Ovary (tissue), 9 donors: Measurements from ENCODE around the gene EXD3. TPM values are rescaled to one million over a fixed set of nuclear protein-coding genes. Genes with fewer than 3 reads are reported as not detected.
"Not testable (repeated sequence)": the region's sequence is repeated elsewhere in the genome, so short reads cannot be mapped to it uniquely, and the experiment has no call there.

ENCODE experiments used
- DNase-seq, 5 donors: peaks; one replicate each; pipeline ENCODE4 v3.0.0-alpha.2; 2019 to 2020
- H3K27ac ChIP-seq, 2 donors: fragments of 200-600 bp; one replicate each; pipeline versions ENCODE4 v1.5.1 to v1.8.0; 2019 to 2022
- H3K27me3 ChIP-seq: fragments of 200-600 bp; one replicate; pipeline ENCODE4 v1.8.0; 2022
- H3K36me3 ChIP-seq: fragments of 200-600 bp; sonication (generic); one replicate; pipeline ENCODE4 v1.5.1; 2019
- H3K4me1 ChIP-seq: one replicate; pipeline ENCODE4 v1.8.1; 2013; ENCODE audit warnings: mild to moderate bottlenecking, moderate library complexity; ENCODE audit not compliant: insufficient read depth
- H3K4me3 ChIP-seq: fragments of 200-600 bp; sonication (generic); one replicate; pipeline ENCODE4 v1.5.1; 2017
- H3K9me3 ChIP-seq, 2 donors: fragments of 200-600 bp in 1 of 2; sonication (generic) in 1 of 2; one replicate each; pipeline versions ENCODE4 v1.5.1 to v1.8.1; 2013 to 2019; ENCODE audit warnings: mild to moderate bottlenecking in 1 of 2, moderate library complexity in 1 of 2
- CTCF ChIP-seq, 3 donors: fragments of 450-650 bp in 2 of 3; fragments of 200-600 bp in 1 of 3; IDR thresholded peaks; one replicate each; pipeline versions ENCODE4 v1.5.1 to v1.8.0; 2016 to 2022; ENCODE audit warnings: antibody characterized with exemption in 3 of 3, mild to moderate bottlenecking in 1 of 3
- EP300 ChIP-seq: sonication (generic); formaldehyde crosslinking; IDR thresholded peaks from one replicate; pipeline ENCODE4 v1.6.1; 2017; ENCODE audit warnings: antibody characterized with exemption
- POLR2A ChIP-seq: fragments of 450-650 bp; IDR thresholded peaks from one replicate; pipeline ENCODE4 v1.6.1; 2017; ENCODE audit warnings: antibody characterized with exemption, mild to moderate bottlenecking, moderate library complexity
- WGBS, 3 donors: extraction: QIAGEN DNeasy Blood & Tissue Kit in 1 of 3; methylation state at CpG; one replicate each; pipeline versions ENCODE4 v1.1.5 to v1.1.7; 2013 to 2017; 5-methylcytosine and 5-hydroxymethylcytosine counted together
- intact Hi-C, 4 donors: fragments of 100-400 bp; cut with DNase I; formaldehyde crosslinking; loops; one replicate each; pipeline versions ENCODE4 v1.11.0 to v1.15.1; 2022 to 2023
- polyA plus RNA-seq, 2 donors: library from polyadenylated mRNA; stranded (reverse); fragments of 200-250 nt in 1 of 2; fragments of 350-450 nt in 1 of 2; fragmentation: Illumina TruSeq in 1 of 2; extraction: RNeasy Lipid Tissue Mini Kit (QIAGEN cat#74804) in 1 of 2; gene quantifications; one replicate each; pipeline ENCODE4 v1.2.3, GENCODE V29; 2013 to 2014
- total RNA-seq, 7 donors: library from RNA; depleted of rRNA in 2 of 7; stranded (reverse); fragments of >200 nt in 2 of 7; fragmentation: NEBNext Ultra II Directional in 3 of 7; extraction: Animal tissue kit (Norgen Biotek cat#: 25700) in 3 of 7; gene quantifications; one replicate each; pipeline versions ENCODE4 v1.1.0 to v1.2.4, GENCODE V29; 2016 to 2023
- donor health status: DM: no; HTN: no; CAD: no; lungs with moderate emphysema.
- donor health status: DM: no; HTN: no; CAD: no.
- donor health status: Bipolar disorder and iron deficiency.
- donor health status: DM: yes; HTN: yes; CAD: no.
- donor health status: DM: no; HTN: no; CAD: no.
- donor health status: DM: yes; HTN: yes; CAD: no.

The EXD3 gene
- total and polyA plus RNA-seq, 9 donors, result 1.0 to 30.6 (median 23.4) TPM

GRCh38 chr9:137453643-137454081 lies 30.7 kb upstream of the EXD3 start:
- H3K36me3 ChIP-seq, result no peaks in the 10 kb centered on the region
- TF ChIP-seq POLR2A, result no peak
- no peak for TF ChIP-seq CTCF (IDR thresholded peaks at IDR 0.05)
- no peak for TF ChIP-seq EP300
- peak overlapping the region; percentile 25 for H3K4me3 ChIP-seq
- 45 to 54% (median 49%) methylated on average over 20 to 25 of the region's 25 CpGs for WGBS, 3 donors
- no peaks in the 10 kb centered on the region for H3K9me3 ChIP-seq
- intact Hi-C loops, result no loop called here
- no peaks in the 10 kb centered on the region for H3K27me3 ChIP-seq
- DNase-seq, result peak; percentile 64 to 81 (median 72)
- peaks cover 13% of the 10 kb centered on the region for H3K4me1 ChIP-seq
- no peak overlapping the region for H3K27ac ChIP-seq

- Histone ChIP-seq H3K4me1 (peaks cover 6% of the 10 kb centered on the region), H3K36me3 (no peaks in the 10 kb centered on the region), H3K27me3 (no peaks in the 10 kb centered on the region), H3K27ac (no peak overlapping the region), H3K4me3 (no peak overlapping the region), H3K9me3 (no peaks in the 10 kb centered on the region)
- intact Hi-C loops, result no loop called here
- WGBS, 3 donors, result 85 to 95% (median 86%) methylated on average over 40 to 43 of the region's 43 CpGs
- TF ChIP-seq EP300 (no peak), POLR2A (no peak), CTCF (IDR thresholded peaks at IDR 0.05) (no peak)
- peak; percentile 30 to 62 (median 55) for DNase-seq
Observed at GRCh38 chr9:137452761-137453642, 30.0 kb upstream of the EXD3 start.

- H3K9me3 ChIP-seq, result no peaks in the 10 kb centered on the region
- no peaks in the 10 kb centered on the region for H3K27me3 ChIP-seq
- TF ChIP-seq POLR2A (no peak), EP300 (no peak), CTCF (IDR thresholded peaks at IDR 0.05) (no peak)
- H3K36me3 ChIP-seq, result no peaks in the 10 kb centered on the region
- intact Hi-C loops, result no loop called here
- peaks cover 6% of the 10 kb centered on the region for H3K4me1 ChIP-seq
- WGBS, 3 donors, result 89 to 93% (median 92%) methylated on average over 15 to 17 of the region's 17 CpGs
- DNase-seq, result peak; percentile 12 to 44 (median 33)
- no peak overlapping the region for H3K4me3 ChIP-seq
- no peak overlapping the region for H3K27ac ChIP-seq
Observed at GRCh38 chr9:137452006-137452760, 29.2 kb upstream of the EXD3 start.

GRCh38 chr9:137451264-137452005 lies 28.5 kb upstream of the EXD3 start:
- H3K36me3 ChIP-seq, H3K27me3 ChIP-seq, H3K9me3 ChIP-seq, H3K4me1 ChIP-seq, intact Hi-C loops, H3K27ac ChIP-seq, H3K4me3 ChIP-seq: not testable (repeated sequence)
- 94 to 97% (median 97%) methylated on average over 5 to 20 of the region's 31 CpGs for WGBS, 3 donors
- DNase-seq, result peak in 1 of 5 donors; percentile 17

GRCh38 chr9:137450539-137451222 lies 27.7 kb upstream of the EXD3 start:
- intact Hi-C loops, H3K4me1 ChIP-seq, H3K9me3 ChIP-seq, H3K4me3 ChIP-seq, H3K27me3 ChIP-seq, H3K27ac ChIP-seq, H3K36me3 ChIP-seq: not testable (repeated sequence)
- peak in 3 of 5 donors; percentile 4 to 11 (median 8) for DNase-seq
- WGBS, 3 donors, result 92 to 94% (median 92%) methylated on average over 7 to 23 of the region's 24 CpGs
